T-helper 1 cell (primary cell): ENCODE results near the gene DKK3.
A peak's percentile ranks its signal among the peaks of the same experiment; 100 is the strongest.

ENCODE experiments used
- DNase-seq, 5 donors: peaks; one replicate each; pipeline ENCODE4 v3.0.0-alpha.2; 2012 to 2020

The DKK3 gene

GRCh38 chr11:12003336-12003735, 5.1 kb downstream of the DKK3 start:
- DNase-seq, result no peak

GRCh38 chr11:12001186-12001585, 7.2 kb downstream of the DKK3 start:
- no peak for DNase-seq

- DNase-seq, result peak in 1 of 5 donors; percentile 13
These were observed 10.2 kb downstream of the DKK3 start for GRCh38 chr11:11998091-11998781.

GRCh38 chr11:11997049-11997322, 11.4 kb downstream of the DKK3 start:
- no peak for DNase-seq

GRCh38 chr11:11996321-11997048, 11.9 kb downstream of the DKK3 start:
- DNase-seq, result no peak

- no peak for DNase-seq
These were observed 12.8 kb downstream of the DKK3 start for GRCh38 chr11:11995601-11996000.

- no peak for DNase-seq
These were observed 14.6 kb downstream of the DKK3 start for GRCh38 chr11:11993839-11994238.

- no peak for DNase-seq
These were observed 15.9 kb downstream of the DKK3 start for GRCh38 chr11:11992257-11993212.

- no peak for DNase-seq
These were observed 18.4 kb downstream of the DKK3 start for GRCh38 chr11:11989774-11990744.

GRCh38 chr11:11988681-11989261, 19.7 kb downstream of the DKK3 start:
- no peak for DNase-seq

GRCh38 chr11:11988099-11988651, 20.3 kb downstream of the DKK3 start:
- DNase-seq, result no peak

GRCh38 chr11:11987503-11988022, 20.9 kb downstream of the DKK3 start:
- DNase-seq, result no peak

GRCh38 chr11:11985954-11986949, 22.2 kb downstream of the DKK3 start:
- DNase-seq, result no peak

GRCh38 chr11:11985016-11985715, 23.3 kb downstream of the DKK3 start:
- no peak for DNase-seq

GRCh38 chr11:11984563-11984962, 23.9 kb downstream of the DKK3 start:
- no peak for DNase-seq

GRCh38 chr11:11983427-11983826, 25.0 kb downstream of the DKK3 start:
- no peak for DNase-seq

- DNase-seq, result no peak
These were observed 25.5 kb downstream of the DKK3 start for GRCh38 chr11:11982975-11983374.

GRCh38 chr11:11982461-11982860, 26.0 kb downstream of the DKK3 start:
- no peak for DNase-seq

- no peak for DNase-seq
These were observed 26.6 kb downstream of the DKK3 start for GRCh38 chr11:11981840-11982239.
